ENCODE measurements around the gene MCM9. TPM values are rescaled to one million over a fixed set of nuclear protein-coding genes. Genes with fewer than 3 reads are reported as not detected.

Gene MCM9
- total and polyA plus RNA-seq, 2 of the 4 experiments (the other 2 are of a cell fraction): 3.5 to 7.2 TPM

DNA sequence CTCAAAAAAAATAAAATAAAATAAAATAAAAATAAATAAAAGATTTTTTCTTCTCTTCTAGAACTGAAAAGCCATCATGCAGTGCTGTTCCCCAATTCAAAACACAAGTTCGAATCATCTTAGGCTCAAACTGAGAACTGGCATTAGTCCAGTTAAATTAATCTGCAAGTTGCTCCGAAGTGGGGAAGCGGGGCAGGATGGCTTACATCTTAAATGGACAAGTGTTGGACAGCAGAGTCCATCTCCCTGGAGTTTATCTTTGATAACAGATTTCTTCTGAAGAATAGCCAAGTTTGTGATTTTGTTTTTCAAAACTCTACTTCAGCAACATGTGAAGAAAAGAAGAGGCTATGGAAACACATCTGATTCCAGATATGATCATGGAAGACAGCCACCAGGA lies 152.3 kb downstream of the MCM9 start:
- WGBS, 2 experiments (ENCODE audit: extremely low coverage in 2 of 2, insufficient read length in 1 of 2): 83% methylated on average over 2 of the region's 3 CpGs; no CpG with 5 or more reads in 1 of the 2 experiments
- Histone ChIP-seq H3K79me1 (ENCODE audit: low read depth in 1 of 2, low read length in 2 of 2) (no peaks in the 10 kb centered on the region), H4K20me1 (ENCODE audit: insufficient read depth, low read length) (no peaks in the 10 kb centered on the region), H3K9ac (ENCODE audit: low read depth, low read length) (no peak overlapping the region), H2AK9ac (replicated peaks; ENCODE audit: low read depth, low read length, poor library complexity) (no peak overlapping the region), H3K4ac (ENCODE audit: low read depth, low read length) (no peak overlapping the region), H3K4me2 (ENCODE audit: low read depth, low read length) (no peak overlapping the region), H3K4me3 (ENCODE audit: insufficient read depth, low read depth, low read length) (no peak overlapping the region), H3K18ac (ENCODE audit: low read depth, low read length) (no peak overlapping the region; the same call in 1 of the 2 replicates), H3K27ac (ENCODE audit: insufficient read depth, low read length) (no peak overlapping the region), H3K36me3 (ENCODE audit: control insufficient read depth, insufficient read depth, low read length) (no peaks in the 10 kb centered on the region), H4K5ac (ENCODE audit: low read depth, low read length) (no peak overlapping the region), H4K91ac (ENCODE audit: insufficient read depth, low read depth, low read length) (no peak overlapping the region), H3K14ac (replicated peaks; ENCODE audit: low read depth, low read length) (no peak overlapping the region), H2AK5ac (ENCODE audit: low read depth, low read length) (no peak overlapping the region), H3K9me3 (ENCODE audit: control insufficient read depth, insufficient read depth, low read length) (no peaks in the 10 kb centered on the region), H2BK5ac (ENCODE audit: low read depth, low read length, poor library complexity, severe bottlenecking) (no peak overlapping the region), H3K27me3 (ENCODE audit: control insufficient read depth, insufficient read depth, low read length) (peaks cover 4% of the 10 kb centered on the region), H3K4me1 (ENCODE audit: control insufficient read depth, insufficient read depth, low read length) (peaks cover 8% of the 10 kb centered on the region), H2BK120ac (ENCODE audit: low read depth, low read length) (no peak overlapping the region), H2BK15ac (ENCODE audit: low read depth, low read length) (no peak overlapping the region), H4K8ac (ENCODE audit: low read depth in 2 of 2, low read length in 2 of 2) (no peak overlapping the region), H3K9me1 (ENCODE audit: insufficient read depth, low read length) (peaks cover 7% of the 10 kb centered on the region), H3K56ac (ENCODE audit: extremely low read depth, insufficient read depth, low read length) (no peak overlapping the region), H2BK20ac (ENCODE audit: low read depth, low read length) (no peak overlapping the region), H2AFZ (replicated peaks; ENCODE audit: low read length, poor library complexity) (no peak overlapping the region), H3K23ac (ENCODE audit: low read depth, low read length) (no peak overlapping the region)
- dilution Hi-C loops (cut with HindIII; ENCODE audit: low sequenced_read_pairs, unreplicated experiment) (no loop called here), in situ Hi-C loops (cut with MboI; ENCODE audit: low sequenced_read_pairs) (no loop called here), intact Hi-C loops (cut with micrococcal nuclease) (no loop called here)
- POLR2A ChIA-PET (ENCODE audit: unreplicated experiment): no interaction called here
- no peak for DNase-seq
- TF ChIP-seq CHD1 (IDR thresholded peaks at IDR 0.05; ENCODE audit: low read depth, low read length) (no peak), SMC3 (IDR thresholded peaks at IDR 0.05; ENCODE audit: low read depth, low read length) (no peak), POLR2A (IDR thresholded peaks at IDR 0.05; ENCODE audit: low read depth, low read length) (no peak), BHLHE40 (IDR thresholded peaks at IDR 0.05; ENCODE audit: low read depth, low read length) (no peak), MXI1 (IDR thresholded peaks at IDR 0.05; ENCODE audit: borderline replicate concordance, low read depth, low read length) (no peak), MAZ (IDR thresholded peaks at IDR 0.05; ENCODE audit: borderline replicate concordance, low read depth, low read length) (no peak), FOS (IDR thresholded peaks at IDR 0.05; ENCODE audit: low read depth, low read length) (no peak), NFE2L2 (IDR thresholded peaks at IDR 0.05; ENCODE audit: low read depth, low read length) (no peak), RFX5 (IDR thresholded peaks at IDR 0.05; ENCODE audit: low read depth, low read length) (no peak), CEBPB (IDR thresholded peaks at IDR 0.05; ENCODE audit: low read depth, low read length) (no peak), MAFK (IDR thresholded peaks at IDR 0.05; ENCODE audit: low read depth, low read length) (no peak)
- TF ChIP-seq, protein P1, sequence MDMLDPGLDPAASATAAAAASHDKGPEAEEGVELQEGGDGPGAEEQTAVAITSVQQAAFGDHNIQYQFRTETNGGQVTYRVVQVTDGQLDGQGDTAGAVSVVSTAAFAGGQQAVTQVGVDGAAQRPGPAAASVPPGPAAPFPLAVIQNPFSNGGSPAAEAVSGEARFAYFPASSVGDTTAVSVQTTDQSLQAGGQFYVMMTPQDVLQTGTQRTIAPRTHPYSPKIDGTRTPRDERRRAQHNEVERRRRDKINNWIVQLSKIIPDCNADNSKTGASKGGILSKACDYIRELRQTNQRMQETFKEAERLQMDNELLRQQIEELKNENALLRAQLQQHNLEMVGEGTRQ (IDR thresholded peaks at IDR 0.05; ENCODE audit: low read depth, low read length): no peak
- TF ChIP-seq, protein P2, sequence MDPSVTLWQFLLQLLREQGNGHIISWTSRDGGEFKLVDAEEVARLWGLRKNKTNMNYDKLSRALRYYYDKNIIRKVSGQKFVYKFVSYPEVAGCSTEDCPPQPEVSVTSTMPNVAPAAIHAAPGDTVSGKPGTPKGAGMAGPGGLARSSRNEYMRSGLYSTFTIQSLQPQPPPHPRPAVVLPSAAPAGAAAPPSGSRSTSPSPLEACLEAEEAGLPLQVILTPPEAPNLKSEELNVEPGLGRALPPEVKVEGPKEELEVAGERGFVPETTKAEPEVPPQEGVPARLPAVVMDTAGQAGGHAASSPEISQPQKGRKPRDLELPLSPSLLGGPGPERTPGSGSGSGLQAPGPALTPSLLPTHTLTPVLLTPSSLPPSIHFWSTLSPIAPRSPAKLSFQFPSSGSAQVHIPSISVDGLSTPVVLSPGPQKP (IDR thresholded peaks at IDR 0.05; ENCODE audit: borderline replicate concordance, low read depth, low read length): no peak
- no TSS peak for BruUV-seq (replicated peaks)
- ATAC-seq (ENCODE audit: low read depth): no peak
- CTCF ChIA-PET: no interaction called here

All from IMR-90 (cell line).